Measurements from ENCODE around the gene PLXNA2. TPM values are rescaled to one million over a fixed set of nuclear protein-coding genes. Genes with fewer than 3 reads are reported as not detected.

PLXNA2 gene
- total and polyA plus RNA-seq, 2 of the 4 experiments (the other 2 are of a cell fraction), result 0.72 to 1.1 TPM

DNA sequence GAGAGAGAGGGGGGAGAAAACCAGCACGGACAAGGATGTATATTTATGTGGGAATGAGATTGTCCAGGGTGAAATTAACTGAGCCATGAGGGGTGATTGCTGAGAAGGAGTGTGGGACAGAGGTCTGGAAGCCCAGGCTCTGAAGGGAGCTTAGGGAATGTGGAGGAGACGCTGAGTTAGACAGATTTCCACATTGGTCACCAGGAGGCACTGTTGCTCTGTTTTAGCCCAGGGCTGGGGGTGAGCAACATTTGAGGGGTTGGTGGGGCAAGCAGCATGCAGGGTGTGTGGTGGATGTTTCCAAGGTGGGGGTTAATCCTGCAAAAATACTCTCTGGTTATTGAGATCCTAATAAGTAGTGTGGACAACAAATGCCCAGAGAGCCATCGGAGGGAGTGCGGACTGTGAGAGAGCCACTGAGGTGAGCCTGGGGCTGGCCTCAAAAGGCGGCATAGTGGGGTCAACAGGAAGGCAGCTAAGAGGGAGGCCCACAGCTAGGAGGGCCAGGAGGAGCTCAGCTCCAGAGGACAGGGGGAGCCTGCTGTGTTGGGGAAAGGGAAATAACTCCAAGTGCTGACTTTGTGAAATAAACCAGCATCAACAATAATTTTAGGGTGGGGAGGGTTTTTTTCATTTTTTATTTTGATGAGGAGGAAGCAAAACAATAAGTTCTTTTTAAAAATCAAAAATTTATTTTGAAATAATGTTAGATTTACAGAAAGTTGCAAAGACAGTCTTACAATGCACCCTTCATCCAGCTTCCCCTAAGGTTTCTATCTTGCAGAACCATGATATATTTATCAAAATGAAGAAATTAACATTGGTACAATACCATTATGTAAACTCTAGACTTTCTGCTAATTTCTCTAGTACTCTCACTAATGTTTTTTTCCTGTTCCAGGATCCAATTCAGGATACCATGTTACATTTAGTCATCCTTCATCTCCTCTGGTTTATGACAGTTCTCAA is 250.4 kb downstream of the PLXNA2 start:
- intact Hi-C loops (cut with micrococcal nuclease), result no loop called here
- H3K36me3 ChIP-seq (ENCODE audit: control insufficient read depth, insufficient read depth, low read length), result no peaks in the 10 kb centered on the region
- H3K4me2 ChIP-seq (ENCODE audit: low read depth, low read length), result no peak overlapping the region
- no peak overlapping the region for H3K27ac ChIP-seq (ENCODE audit: insufficient read depth, low read length)
- peaks cover 10% of the 10 kb centered on the region for H3K27me3 ChIP-seq (ENCODE audit: control insufficient read depth, insufficient read depth, low read length)
- H3K9me3 ChIP-seq (ENCODE audit: control insufficient read depth, insufficient read depth, low read length), result no peaks in the 10 kb centered on the region
- H3K23ac ChIP-seq (ENCODE audit: low read depth, low read length), result no peak overlapping the region
- in situ Hi-C loops (cut with MboI; ENCODE audit: low sequenced_read_pairs), result no loop called here
- TF ChIP-seq, protein P1, sequence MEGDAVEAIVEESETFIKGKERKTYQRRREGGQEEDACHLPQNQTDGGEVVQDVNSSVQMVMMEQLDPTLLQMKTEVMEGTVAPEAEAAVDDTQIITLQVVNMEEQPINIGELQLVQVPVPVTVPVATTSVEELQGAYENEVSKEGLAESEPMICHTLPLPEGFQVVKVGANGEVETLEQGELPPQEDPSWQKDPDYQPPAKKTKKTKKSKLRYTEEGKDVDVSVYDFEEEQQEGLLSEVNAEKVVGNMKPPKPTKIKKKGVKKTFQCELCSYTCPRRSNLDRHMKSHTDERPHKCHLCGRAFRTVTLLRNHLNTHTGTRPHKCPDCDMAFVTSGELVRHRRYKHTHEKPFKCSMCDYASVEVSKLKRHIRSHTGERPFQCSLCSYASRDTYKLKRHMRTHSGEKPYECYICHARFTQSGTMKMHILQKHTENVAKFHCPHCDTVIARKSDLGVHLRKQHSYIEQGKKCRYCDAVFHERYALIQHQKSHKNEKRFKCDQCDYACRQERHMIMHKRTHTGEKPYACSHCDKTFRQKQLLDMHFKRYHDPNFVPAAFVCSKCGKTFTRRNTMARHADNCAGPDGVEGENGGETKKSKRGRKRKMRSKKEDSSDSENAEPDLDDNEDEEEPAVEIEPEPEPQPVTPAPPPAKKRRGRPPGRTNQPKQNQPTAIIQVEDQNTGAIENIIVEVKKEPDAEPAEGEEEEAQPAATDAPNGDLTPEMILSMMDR (conservative IDR thresholded peaks at IDR 0.05; ENCODE audit: low read depth, low read length), result peak; percentile 31
- TF ChIP-seq SMC3 (IDR thresholded peaks at IDR 0.05; ENCODE audit: low read depth, low read length) (peak; percentile 12; the same call in 1 of the 2 replicates), MAFK (IDR thresholded peaks at IDR 0.05; ENCODE audit: low read depth, low read length) (no peak), NFE2L2 (IDR thresholded peaks at IDR 0.05; ENCODE audit: low read depth, low read length) (no peak), FOS (IDR thresholded peaks at IDR 0.05; ENCODE audit: low read depth, low read length) (no peak), RAD21 (IDR thresholded peaks at IDR 0.05; ENCODE audit: low read length) (peak; percentile 45)
- no peak overlapping the region for H4K8ac ChIP-seq (ENCODE audit: low read depth in 2 of 2, low read length in 2 of 2)
- no peak overlapping the region for H2BK120ac ChIP-seq (ENCODE audit: low read depth, low read length)
- H2BK20ac ChIP-seq (ENCODE audit: low read depth, low read length), result no peak overlapping the region
- no peak overlapping the region for H2AK5ac ChIP-seq (ENCODE audit: low read depth, low read length)
- H2AFZ ChIP-seq (replicated peaks; ENCODE audit: low read length, poor library complexity), result no peak overlapping the region
- no peak overlapping the region for H4K91ac ChIP-seq (ENCODE audit: insufficient read depth, low read depth, low read length)
- WGBS, 2 experiments (ENCODE audit: extremely low coverage in 2 of 2, insufficient read length in 1 of 2), result 65% methylated on average over 5 of the region's 5 CpGs; no CpG with 5 or more reads in 1 of the 2 experiments
- no peak overlapping the region for H3K14ac ChIP-seq (replicated peaks; ENCODE audit: low read depth, low read length)
- H3K9me1 ChIP-seq (ENCODE audit: insufficient read depth, low read length), result no peaks in the 10 kb centered on the region
- CTCF ChIA-PET, result interaction anchor here (1.0 kb wide), 2 partner anchors 109 to 251 kb away, joined by 4 read pairs; no protein-coding TSS in a partner anchor
- H3K4me3 ChIP-seq (ENCODE audit: insufficient read depth, low read depth, low read length), result no peak overlapping the region
- H3K79me1 ChIP-seq (ENCODE audit: low read depth in 1 of 2, low read length in 2 of 2), result no peaks in the 10 kb centered on the region
- no peaks in the 10 kb centered on the region for H3K4me1 ChIP-seq (ENCODE audit: control insufficient read depth, insufficient read depth, low read length)
- no peak for ATAC-seq (ENCODE audit: low read depth)
- no peaks in the 10 kb centered on the region for H4K20me1 ChIP-seq (ENCODE audit: insufficient read depth, low read length)
- H2BK5ac ChIP-seq (ENCODE audit: low read depth, low read length, poor library complexity, severe bottlenecking), result no peak overlapping the region
- dilution Hi-C loops (cut with HindIII; ENCODE audit: low sequenced_read_pairs, unreplicated experiment), result no loop called here
- no peak for DNase-seq
- no peak overlapping the region for H2AK9ac ChIP-seq (replicated peaks; ENCODE audit: low read depth, low read length, poor library complexity)
- H2BK15ac ChIP-seq (ENCODE audit: low read depth, low read length), result no peak overlapping the region
- no peak overlapping the region for H3K9ac ChIP-seq (ENCODE audit: low read depth, low read length)
- no TSS peak for BruUV-seq (replicated peaks)
- H3K4ac ChIP-seq (ENCODE audit: low read depth, low read length), result no peak overlapping the region
- H3K18ac ChIP-seq (ENCODE audit: low read depth, low read length), result no peak overlapping the region
- no peak overlapping the region for H3K56ac ChIP-seq (ENCODE audit: extremely low read depth, insufficient read depth, low read length)
- no peak overlapping the region for H4K5ac ChIP-seq (ENCODE audit: low read depth, low read length)
- POLR2A ChIA-PET (ENCODE audit: unreplicated experiment), result no interaction called here
